ENCODE results near the gene FKBP14. TPM values are rescaled to one million over a fixed set of nuclear protein-coding genes. Genes with fewer than 3 reads are reported as not detected.

Gene FKBP14
- polyA plus RNA-seq, 2 of the 4 experiments (the other 2 are of a cell fraction) = 10.6 to 22.8 TPM

DNA sequence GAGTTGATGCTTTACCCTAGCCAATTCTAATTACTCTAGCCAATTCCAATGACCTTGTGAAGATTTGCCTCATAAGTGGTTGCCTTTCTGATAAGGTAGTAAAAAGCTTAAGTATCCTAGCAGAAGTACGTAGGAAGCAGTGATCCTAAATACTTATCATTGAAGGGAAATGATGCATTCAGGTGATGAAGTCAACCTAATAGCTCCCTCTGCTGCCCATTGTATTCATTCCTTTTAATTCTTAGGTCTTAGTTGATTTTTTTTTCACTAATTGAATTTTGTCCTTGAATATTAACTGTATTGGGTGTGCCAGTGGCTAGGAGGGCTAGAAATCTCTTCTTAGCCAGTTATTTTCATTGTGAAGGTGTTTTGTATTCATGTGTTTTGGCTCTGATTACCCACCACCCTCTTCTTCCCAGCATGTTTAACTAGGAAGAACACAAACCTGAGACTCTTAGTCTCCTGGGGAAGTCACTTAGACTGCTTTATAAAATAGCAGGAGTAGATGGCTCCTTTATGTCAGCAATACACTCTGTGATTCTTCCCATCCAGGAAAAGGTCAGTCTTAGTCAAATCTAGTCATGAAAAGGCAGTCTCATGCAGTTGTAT lies 48.0 kb upstream of the FKBP14 start:
- no peak for FAIRE-seq
- Histone ChIP-seq H3K4me3 (no peak overlapping the region), H3K27ac (no peak overlapping the region), H3K4me2 (no peak overlapping the region), H3K9me3 (no peaks in the 10 kb centered on the region), H3K4me1 (no peaks in the 10 kb centered on the region)
- ATAC-seq = peak; percentile 50 to 75; a peak in 3 of 6 replicates
- TF ChIP-seq SMC3 (IDR thresholded peaks at IDR 0.05) (peak; percentile 46), RFX5 (IDR thresholded peaks at IDR 0.05) (no peak), RAD21 (conservative IDR thresholded peaks at IDR 0.05 in 1 of 2, IDR thresholded peaks at IDR 0.05 in 1 of 2) (peak; percentile 56), CHD4 (IDR thresholded peaks at IDR 0.05; ENCODE audit: borderline replicate concordance) (no peak)
- TF ChIP-seq, protein P1, sequence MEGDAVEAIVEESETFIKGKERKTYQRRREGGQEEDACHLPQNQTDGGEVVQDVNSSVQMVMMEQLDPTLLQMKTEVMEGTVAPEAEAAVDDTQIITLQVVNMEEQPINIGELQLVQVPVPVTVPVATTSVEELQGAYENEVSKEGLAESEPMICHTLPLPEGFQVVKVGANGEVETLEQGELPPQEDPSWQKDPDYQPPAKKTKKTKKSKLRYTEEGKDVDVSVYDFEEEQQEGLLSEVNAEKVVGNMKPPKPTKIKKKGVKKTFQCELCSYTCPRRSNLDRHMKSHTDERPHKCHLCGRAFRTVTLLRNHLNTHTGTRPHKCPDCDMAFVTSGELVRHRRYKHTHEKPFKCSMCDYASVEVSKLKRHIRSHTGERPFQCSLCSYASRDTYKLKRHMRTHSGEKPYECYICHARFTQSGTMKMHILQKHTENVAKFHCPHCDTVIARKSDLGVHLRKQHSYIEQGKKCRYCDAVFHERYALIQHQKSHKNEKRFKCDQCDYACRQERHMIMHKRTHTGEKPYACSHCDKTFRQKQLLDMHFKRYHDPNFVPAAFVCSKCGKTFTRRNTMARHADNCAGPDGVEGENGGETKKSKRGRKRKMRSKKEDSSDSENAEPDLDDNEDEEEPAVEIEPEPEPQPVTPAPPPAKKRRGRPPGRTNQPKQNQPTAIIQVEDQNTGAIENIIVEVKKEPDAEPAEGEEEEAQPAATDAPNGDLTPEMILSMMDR (IDR thresholded peaks at IDR 0.05) = peak; percentile 78
- TF ChIP-seq, protein P2, sequence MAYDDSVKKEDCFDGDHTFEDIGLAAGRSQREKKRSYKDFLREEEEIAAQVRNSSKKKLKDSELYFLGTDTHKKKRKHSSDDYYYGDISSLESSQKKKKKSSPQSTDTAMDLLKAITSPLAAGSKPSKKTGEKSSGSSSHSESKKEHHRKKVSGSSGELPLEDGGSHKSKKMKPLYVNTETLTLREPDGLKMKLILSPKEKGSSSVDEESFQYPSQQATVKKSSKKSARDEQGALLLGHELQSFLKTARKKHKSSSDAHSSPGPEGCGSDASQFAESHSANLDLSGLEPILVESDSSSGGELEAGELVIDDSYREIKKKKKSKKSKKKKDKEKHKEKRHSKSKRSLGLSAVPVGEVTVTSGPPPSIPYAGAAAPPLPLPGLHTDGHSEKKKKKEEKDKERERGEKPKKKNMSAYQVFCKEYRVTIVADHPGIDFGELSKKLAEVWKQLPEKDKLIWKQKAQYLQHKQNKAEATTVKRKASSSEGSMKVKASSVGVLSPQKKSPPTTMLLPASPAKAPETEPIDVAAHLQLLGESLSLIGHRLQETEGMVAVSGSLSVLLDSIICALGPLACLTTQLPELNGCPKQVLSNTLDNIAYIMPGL (CRISPR knock-in tag; IDR thresholded peaks at IDR 0.05; ENCODE audit: borderline replicate concordance) = no peak
- CTCF ChIA-PET = interaction anchor here (0.6 to 6.3 kb wide), 21 partner anchors 12 to 1566 kb away, joined by 3 to 57 read pairs (median 5); partner anchors contain the start of gene PLEKHA8
- 34% methylated on average over 1 of the region's 1 CpG for WGBS (ENCODE audit: missing lambda C conversion rate)
- peak in 1 of 2 experiments; percentile 49 for DNase-seq (ENCODE audit: low read depth in 1 of 2, low spot score in 1 of 2)
- POLR2A ChIA-PET = no interaction called here

DNA sequence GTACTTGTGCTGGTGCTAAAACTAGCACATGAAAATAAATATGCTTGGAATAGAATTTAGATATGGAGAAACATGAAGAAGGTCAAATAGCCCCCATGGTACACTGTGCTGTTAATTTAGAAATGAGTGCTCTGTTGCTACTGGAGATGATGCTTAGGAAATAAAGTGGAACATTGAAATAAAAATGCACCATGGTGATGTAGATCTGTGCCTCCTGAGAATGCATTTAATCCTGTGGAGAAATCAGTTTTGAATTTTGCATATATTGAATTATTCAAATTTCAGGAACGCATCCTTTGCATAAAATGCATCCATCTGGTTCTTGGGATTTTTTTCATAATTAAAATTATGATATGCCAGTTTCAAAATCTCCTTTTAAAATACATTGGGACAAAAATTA lies 46.2 kb upstream of the FKBP14 start:
- no peaks in the 10 kb centered on the region for H3K4me1 ChIP-seq
- no peak overlapping the region for H3K4me3 ChIP-seq
- CTCF ChIA-PET = interaction anchor here (1.3 to 6.3 kb wide), 7 partner anchors 10 to 194 kb away, joined by 4 to 57 read pairs (median 11); no protein-coding TSS in a partner anchor
- no peak for TF ChIP-seq ZSCAN20 (CRISPR knock-in tag; IDR thresholded peaks at IDR 0.05)
- no peak for TF ChIP-seq FOSB (CRISPR knock-in tag; IDR thresholded peaks at IDR 0.05)
- TF ChIP-seq, protein P3, sequence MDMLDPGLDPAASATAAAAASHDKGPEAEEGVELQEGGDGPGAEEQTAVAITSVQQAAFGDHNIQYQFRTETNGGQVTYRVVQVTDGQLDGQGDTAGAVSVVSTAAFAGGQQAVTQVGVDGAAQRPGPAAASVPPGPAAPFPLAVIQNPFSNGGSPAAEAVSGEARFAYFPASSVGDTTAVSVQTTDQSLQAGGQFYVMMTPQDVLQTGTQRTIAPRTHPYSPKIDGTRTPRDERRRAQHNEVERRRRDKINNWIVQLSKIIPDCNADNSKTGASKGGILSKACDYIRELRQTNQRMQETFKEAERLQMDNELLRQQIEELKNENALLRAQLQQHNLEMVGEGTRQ (IDR thresholded peaks at IDR 0.05) = no peak
- TF ChIP-seq TP53 (CRISPR knock-in tag; IDR thresholded peaks at IDR 0.05) = no peak
- TF ChIP-seq RFX5 (IDR thresholded peaks at IDR 0.05) = no peak
- no peak for TF ChIP-seq HOXB5 (CRISPR knock-in tag; IDR thresholded peaks at IDR 0.05)
- TF ChIP-seq, protein P4, sequence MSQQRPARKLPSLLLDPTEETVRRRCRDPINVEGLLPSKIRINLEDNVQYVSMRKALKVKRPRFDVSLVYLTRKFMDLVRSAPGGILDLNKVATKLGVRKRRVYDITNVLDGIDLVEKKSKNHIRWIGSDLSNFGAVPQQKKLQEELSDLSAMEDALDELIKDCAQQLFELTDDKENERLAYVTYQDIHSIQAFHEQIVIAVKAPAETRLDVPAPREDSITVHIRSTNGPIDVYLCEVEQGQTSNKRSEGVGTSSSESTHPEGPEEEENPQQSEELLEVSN (IDR thresholded peaks at IDR 0.05; ENCODE audit: borderline replicate concordance, low read depth) = no peak
- TF ChIP-seq SREBF2 (IDR thresholded peaks at IDR 0.05) = no peak
- no peak for TF ChIP-seq MAZ (IDR thresholded peaks at IDR 0.05; ENCODE audit: borderline replicate concordance, low read depth, low read length)
- no peak for TF ChIP-seq HDAC2 (IDR thresholded peaks at IDR 0.05)
- 86% methylated on average over 1 of the region's 1 CpG for WGBS (ENCODE audit: missing lambda C conversion rate)
- H3K9me3 ChIP-seq = no peaks in the 10 kb centered on the region
- POLR2A ChIA-PET = no interaction called here
- DNase-seq (ENCODE audit: low read depth in 1 of 2, low spot score in 1 of 2) (no peak), FAIRE-seq (no peak), ATAC-seq (no peak)
- H3K27ac ChIP-seq = no peak overlapping the region
- no peak overlapping the region for H3K4me2 ChIP-seq

DNA sequence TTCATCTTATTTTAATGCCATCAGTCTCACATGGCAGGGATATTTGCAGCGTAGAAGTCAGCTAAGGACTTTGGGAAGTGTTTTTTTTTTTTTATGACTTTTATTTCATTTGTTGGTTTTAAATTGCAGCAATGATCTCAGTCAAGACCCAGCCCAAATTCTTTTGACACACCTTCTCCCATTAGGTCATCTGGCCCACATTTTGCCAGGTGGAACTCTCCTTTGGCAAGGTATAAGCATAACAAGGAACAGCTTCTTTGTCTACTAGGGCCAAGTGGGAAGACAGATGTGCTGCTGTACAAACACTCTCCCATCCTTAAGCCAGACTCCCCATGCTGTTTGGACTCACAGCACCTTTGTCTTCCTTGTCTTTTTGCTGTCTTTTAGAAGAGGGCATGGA lies 43.5 kb upstream of the FKBP14 start:
- Histone ChIP-seq H3K4me1 (no peaks in the 10 kb centered on the region), H3K4me2 (no peak overlapping the region), H3K4me3 (no peak overlapping the region), H3K27ac (no peak overlapping the region), H3K9me3 (no peaks in the 10 kb centered on the region)
- DNase-seq (ENCODE audit: low read depth in 1 of 2, low spot score in 1 of 2) = no peak
- ChIA-PET POLR2A (no interaction called here), CTCF (interaction anchor here (0.6 to 2.5 kb wide), 3 partner anchors 8 to 28 kb away, joined by 3 to 7 read pairs (median 6); no protein-coding TSS in a partner anchor)
- TF ChIP-seq PHF8 (IDR thresholded peaks at IDR 0.05; ENCODE audit: borderline replicate concordance, low read depth) (no peak), MAZ (IDR thresholded peaks at IDR 0.05; ENCODE audit: borderline replicate concordance, low read depth, low read length) (no peak), MYC (IDR thresholded peaks at IDR 0.05; ENCODE audit: borderline replicate concordance, low read length) (no peak), NPAS2 (CRISPR knock-in tag; IDR thresholded peaks at IDR 0.05; ENCODE audit: borderline replicate concordance) (no peak), EHMT2 (IDR thresholded peaks at IDR 0.05; ENCODE audit: low read depth) (no peak), ZFP36 (IDR thresholded peaks at IDR 0.05; ENCODE audit: borderline replicate concordance, partially characterized antibody) (no peak), POLR2A (IDR thresholded peaks at IDR 0.05; ENCODE audit: low read length) (no peak)
- TF ChIP-seq, protein P4 (IDR thresholded peaks at IDR 0.05; ENCODE audit: borderline replicate concordance, low read depth) = no peak
- TF ChIP-seq, protein P1 (IDR thresholded peaks at IDR 0.05) = no peak
- no peak for ATAC-seq
- 78% methylated on average over 1 of the region's 1 CpG for WGBS (ENCODE audit: missing lambda C conversion rate)
- FAIRE-seq = no peak

All from A549 (cell line).